HG03159 (cell line): Measurements from ENCODE around the gene ZBTB7A.

ENCODE experiments used
- ATAC-seq: cut with Tn5 transposase; IDR thresholded peaks from one replicate; pipeline ENCODE4 v1.9.1; 2021; ENCODE audit warnings: mild to moderate bottlenecking, moderate library complexity; ENCODE audit not compliant: unreplicated experiment

ZBTB7A gene

GRCh38 chr19:4069331-4069959 lies 2.7 kb upstream of the ZBTB7A start:
- no peak for ATAC-seq

- ATAC-seq = no peak
These were observed 1.6 kb upstream of the ZBTB7A start for GRCh38 chr19:4068047-4068966.

GRCh38 chr19:4067396-4068046 lies 822 bp upstream of the ZBTB7A start:
- no peak for ATAC-seq

- ATAC-seq = no peak
These were observed 508 bp downstream of the ZBTB7A start for GRCh38 chr19:4066176-4066606.

GRCh38 chr19:4065430-4066175 lies 1.1 kb downstream of the ZBTB7A start:
- ATAC-seq = peak; percentile 68

GRCh38 chr19:4064496-4065260 lies 2.0 kb downstream of the ZBTB7A start:
- no peak for ATAC-seq

GRCh38 chr19:4064149-4064495 lies 2.6 kb downstream of the ZBTB7A start:
- no peak for ATAC-seq

- ATAC-seq = no peak
These were observed 3.1 kb downstream of the ZBTB7A start for GRCh38 chr19:4063369-4064148.

GRCh38 chr19:4062419-4063368 lies 4.0 kb downstream of the ZBTB7A start:
- no peak for ATAC-seq

- no peak for ATAC-seq
These were observed 4.8 kb downstream of the ZBTB7A start for GRCh38 chr19:4061683-4062418.

- ATAC-seq = no peak
These were observed 5.5 kb downstream of the ZBTB7A start for GRCh38 chr19:4061178-4061682.

- ATAC-seq = no peak
These were observed 6.0 kb downstream of the ZBTB7A start for GRCh38 chr19:4060621-4061177.

GRCh38 chr19:4059891-4060620 lies 6.6 kb downstream of the ZBTB7A start:
- no peak for ATAC-seq

GRCh38 chr19:4059453-4059871 lies 7.2 kb downstream of the ZBTB7A start:
- no peak for ATAC-seq

- ATAC-seq = no peak
These were observed 7.8 kb downstream of the ZBTB7A start for GRCh38 chr19:4058693-4059452.
